PC-9 (cell line): Measurements from ENCODE around the gene MAS1. TPM values are rescaled to one million over a fixed set of nuclear protein-coding genes. Genes with fewer than 3 reads are reported as not detected.

Source experiments
- BruUV-seq: library from RNA; stranded (reverse); fragments of 400-500 nt; replicated peaks from 2 replicates; lab custom pipeline; 2021; lab: Mats Ljungman, UMichigan
- CTCF ChIA-PET: fragments of 300-600 bp; sonication (Branson Sonifier 250); formaldehyde crosslinking; loops from one replicate; lab custom pipeline; 2022; ENCODE audit warnings: antibody characterized with exemption; lab: Charles Lee
- POLR2A ChIA-PET: fragments of 300-600 bp; sonication (Branson Sonifier 250); formaldehyde crosslinking; loops from one replicate; lab custom pipeline; 2022; ENCODE audit warnings: antibody characterized with exemption; ENCODE audit not compliant: unreplicated experiment; lab: Charles Lee
- DNase-seq, 2 experiments: peaks; one replicate each; pipeline versions ENCODE4 v3.0.0 to v3.0.0-alpha.2; 2015 to 2022; ENCODE audit warnings: mixed read lengths in 1 of 2
- H2AFZ ChIP-seq: fragments of 200-600 bp; sonication (generic); 2 replicates; pipeline ENCODE4 v1.8.1; 2017; ENCODE audit warnings: antibody characterized with exemption
- H3F3A ChIP-seq: fragments of 200-600 bp; sonication (generic); 2 replicates; pipeline ENCODE4 v1.8.1; 2017; ENCODE audit warnings: antibody characterized with exemption, mild to moderate bottlenecking, low read depth; ENCODE audit not compliant: insufficient read depth
- H3K27ac ChIP-seq: fragments of 200-600 bp; sonication (generic); 2 replicates; pipeline ENCODE4 v1.6.1; 2016; ENCODE audit warnings: mixed run types
- H3K27me3 ChIP-seq: fragments of 200-600 bp; sonication (generic); 2 replicates; pipeline ENCODE4 v1.6.1; 2016; ENCODE audit warnings: low read depth, mixed run types; ENCODE audit not compliant: insufficient read depth
- H3K36me3 ChIP-seq: fragments of 200-600 bp; sonication (generic); 2 replicates; pipeline ENCODE4 v1.6.1; 2016; ENCODE audit warnings: low read depth, mixed run types
- H3K4me1 ChIP-seq: fragments of 200-600 bp; sonication (generic); replicated peaks from 2 replicates; pipeline ENCODE4 v1.6.1; 2016; ENCODE audit warnings: mixed run types; ENCODE audit not compliant: insufficient read depth
- H3K4me2 ChIP-seq: fragments of 200-600 bp; sonication (generic); 2 replicates; pipeline ENCODE4 v1.6.1; 2017; ENCODE audit warnings: mixed run types
- H3K4me3 ChIP-seq: fragments of 200-600 bp; sonication (generic); 2 replicates; pipeline ENCODE4 v1.6.1; 2016; ENCODE audit warnings: mixed run types
- H3K79me2 ChIP-seq: fragments of 200-600 bp; sonication (generic); 2 replicates; pipeline ENCODE4 v1.6.1; 2017; ENCODE audit warnings: low read depth, mixed run types
- H3K9me2 ChIP-seq: fragments of 200-600 bp; sonication (generic); 2 replicates; pipeline ENCODE4 v1.8.1; 2017; ENCODE audit warnings: mild to moderate bottlenecking; ENCODE audit not compliant: insufficient read depth
- H3K9me3 ChIP-seq: fragments of 200-600 bp; sonication (generic); 2 replicates; pipeline ENCODE4 v1.8.1; 2016; ENCODE audit warnings: low read depth; ENCODE audit not compliant: insufficient read depth
- H4K20me1 ChIP-seq: fragments of 200-600 bp; sonication (generic); 2 replicates; pipeline ENCODE4 v1.8.1; 2017; ENCODE audit not compliant: insufficient read depth
- CTCF ChIP-seq: fragments of 200-600 bp; sonication (generic); conservative IDR thresholded peaks from 2 replicates; pipeline ENCODE4 v1.6.1; 2017; ENCODE audit warnings: mixed run types, antibody characterized with exemption, mild to moderate bottlenecking, moderate library complexity
- EZH2 ChIP-seq: fragments of 200-600 bp; sonication (generic); IDR thresholded peaks from 2 replicates; pipeline ENCODE4 v1.8.0; 2017; ENCODE audit warnings: antibody characterized with exemption, low read depth
- intact Hi-C: fragments of 100-400 bp; cut with micrococcal nuclease; formaldehyde crosslinking; loops from one replicate; pipeline ENCODE4 v1.10.0; 2022; ENCODE audit not compliant: unreplicated experiment
- total RNA-seq: library from RNA; stranded (reverse); gene quantifications from 2 replicates; pipeline ENCODE4 v1.2.3, GENCODE V29; 2021

Gene MAS1
- total RNA-seq, 1 experiment from 2014 or later = not detected

DNA sequence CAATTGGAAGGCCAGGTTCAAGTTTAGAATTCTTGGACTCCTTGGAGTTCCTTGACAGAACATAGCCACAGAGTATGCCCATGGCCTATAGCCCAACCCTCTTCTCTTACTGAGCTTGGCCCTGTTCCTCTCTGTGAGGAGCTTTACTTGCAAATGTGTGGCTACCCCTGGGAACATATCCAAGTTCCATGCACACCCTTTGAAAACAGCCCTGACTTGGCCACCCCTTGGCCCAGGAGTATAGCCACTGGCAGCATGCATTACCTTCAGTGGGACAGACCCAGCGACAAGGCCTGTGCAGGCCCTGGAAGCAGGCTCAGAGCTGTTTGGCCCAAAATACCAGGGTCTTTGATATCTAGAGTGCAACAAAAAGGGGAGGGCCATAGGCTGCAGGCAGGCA is 19.5 kb upstream of the MAS1 start:
- H3K36me3 ChIP-seq = no peaks in the 10 kb centered on the region
- peaks cover 56% of the 10 kb centered on the region for H3K27me3 ChIP-seq
- ChIA-PET POLR2A (no interaction called here), CTCF (no interaction called here)
- TF ChIP-seq CTCF (no peak), EZH2 (no peak)
- H3K9me3 ChIP-seq = 0 out of 2 replicates have a peak, but pooled peaks cover 3% of the 10 kb centered on the region
- no peaks in the 10 kb centered on the region for H3K9me2 ChIP-seq
- DNase-seq = no peak
- H2AFZ ChIP-seq = no peak overlapping the region
- H3K27ac ChIP-seq = no peak overlapping the region
- no TSS peak for BruUV-seq
- intact Hi-C loops = no loop called here
- no peak overlapping the region for H3K4me3 ChIP-seq
- H4K20me1 ChIP-seq = no peaks in the 10 kb centered on the region
- H3K79me2 ChIP-seq = no peaks in the 10 kb centered on the region
- no peaks in the 10 kb centered on the region for H3K4me1 ChIP-seq
- no peaks in the 10 kb centered on the region for H3F3A ChIP-seq
- H3K4me2 ChIP-seq = no peak overlapping the region

DNA sequence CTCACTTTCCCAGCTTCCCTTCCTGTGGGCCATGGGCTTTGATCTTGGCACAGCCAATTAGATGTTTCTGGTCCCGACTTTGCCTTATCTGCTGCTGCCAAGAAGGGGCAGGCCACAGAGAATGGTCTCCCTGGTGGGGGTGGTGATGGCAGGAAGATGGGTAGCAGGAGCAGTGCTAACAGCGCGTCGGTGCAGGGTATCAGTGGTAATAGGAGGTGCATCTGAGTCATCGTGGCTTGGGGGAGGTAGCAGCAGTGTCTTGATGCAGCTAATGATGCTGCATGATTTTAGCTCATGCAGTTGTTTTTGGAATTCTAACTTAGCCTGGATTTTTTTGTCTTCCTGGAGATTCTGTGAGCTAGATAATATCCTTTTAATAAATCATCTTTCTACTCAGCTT is 18.9 kb upstream of the MAS1 start:
- no peaks in the 10 kb centered on the region for H3K79me2 ChIP-seq
- 0 out of 2 replicates have a peak, but pooled peaks cover 3% of the 10 kb centered on the region for H3K9me3 ChIP-seq
- H4K20me1 ChIP-seq = no peaks in the 10 kb centered on the region
- peaks cover 57% of the 10 kb centered on the region for H3K27me3 ChIP-seq
- H3K36me3 ChIP-seq = no peaks in the 10 kb centered on the region
- ChIA-PET CTCF (no interaction called here), POLR2A (no interaction called here)
- H3K4me3 ChIP-seq = no peak overlapping the region
- DNase-seq = no peak
- no peak overlapping the region for H3K4me2 ChIP-seq
- H3F3A ChIP-seq = no peaks in the 10 kb centered on the region
- intact Hi-C loops = no loop called here
- H2AFZ ChIP-seq = no peak overlapping the region
- H3K4me1 ChIP-seq = no peaks in the 10 kb centered on the region
- BruUV-seq = no TSS peak
- TF ChIP-seq CTCF (no peak), EZH2 (no peak)
- H3K9me2 ChIP-seq = no peaks in the 10 kb centered on the region
- no peak overlapping the region for H3K27ac ChIP-seq

GRCh38 chr6:159874435-159874834 is 16.4 kb upstream of the MAS1 start:
- TF ChIP-seq EZH2 (no peak), CTCF (no peak)
- H3K9me3 ChIP-seq = 0 out of 2 replicates have a peak, but pooled peaks cover 3% of the 10 kb centered on the region
- peaks cover 65% of the 10 kb centered on the region for H3K27me3 ChIP-seq
- H3K4me1 ChIP-seq = no peaks in the 10 kb centered on the region
- H4K20me1 ChIP-seq = no peaks in the 10 kb centered on the region
- H3K36me3 ChIP-seq = no peaks in the 10 kb centered on the region
- no peaks in the 10 kb centered on the region for H3K79me2 ChIP-seq
- H3K4me2 ChIP-seq = no peak overlapping the region
- intact Hi-C loops = no loop called here
- ChIA-PET POLR2A (no interaction called here), CTCF (no interaction called here)
- no peaks in the 10 kb centered on the region for H3K9me2 ChIP-seq
- no peaks in the 10 kb centered on the region for H3F3A ChIP-seq
- DNase-seq = no peak
- no peak overlapping the region for H3K27ac ChIP-seq
- no peak overlapping the region for H3K4me3 ChIP-seq
- no TSS peak for BruUV-seq
- H2AFZ ChIP-seq = no peak overlapping the region
